Right atrium auricular region (tissue), 2 donors: ENCODE measurements around the gene KLHL42. TPM values are rescaled to one million over a fixed set of nuclear protein-coding genes. Genes with fewer than 3 reads are reported as not detected.
A peak's percentile ranks its signal among the peaks of the same experiment; 100 is the strongest.
"Not testable (repeated sequence)": the region's sequence is repeated elsewhere in the genome, so short reads cannot be mapped to it uniquely, and the experiment has no call there.

Source experiments
- DNase-seq: peaks from one replicate; pipeline ENCODE4 v3.0.0-alpha.2; 2019; ENCODE audit warnings: low spot score
- H3K27ac ChIP-seq, 2 donors: fragments of 200-600 bp; sonication (generic); 1 replicate in 1 of 2; 2 replicates in 1 of 2; pipeline ENCODE4 v1.5.1; 2016 to 2019
- H3K27me3 ChIP-seq, 2 donors: fragments of 200-600 bp; sonication (generic); one replicate each; pipeline versions ENCODE4 v1.5.1 to v1.6.0; 2017 to 2019
- H3K36me3 ChIP-seq: fragments of 200-600 bp; sonication (generic); one replicate; pipeline ENCODE4 v1.5.1; 2016
- H3K4me1 ChIP-seq, 2 donors: fragments of 200-600 bp; sonication (generic); one replicate each; pipeline versions ENCODE4 v1.5.1 to v1.6.0; 2017 to 2019
- H3K4me3 ChIP-seq, 2 donors: fragments of 200-600 bp; sonication (generic); 1 replicate in 1 of 2; 2 replicates in 1 of 2; pipeline ENCODE4 v1.5.1; 2017 to 2019; ENCODE audit warnings: mild to moderate bottlenecking in 1 of 2, moderate library complexity in 1 of 2
- H3K9me3 ChIP-seq, 2 donors: fragments of 200-600 bp; sonication (generic); one replicate each; pipeline ENCODE4 v1.5.1; 2019
- CTCF ChIP-seq, 2 donors: fragments of 200-600 bp; sonication (generic); IDR thresholded peaks; one replicate each; pipeline ENCODE4 v1.5.1; 2019; ENCODE audit warnings: antibody characterized with exemption in 2 of 2
- total RNA-seq, 2 donors: library from RNA; depleted of rRNA; stranded (reverse); fragments of >200 nt; gene quantifications; one replicate each; pipeline ENCODE4 v1.1.0, GENCODE V29; 2016

KLHL42 gene, protein sequence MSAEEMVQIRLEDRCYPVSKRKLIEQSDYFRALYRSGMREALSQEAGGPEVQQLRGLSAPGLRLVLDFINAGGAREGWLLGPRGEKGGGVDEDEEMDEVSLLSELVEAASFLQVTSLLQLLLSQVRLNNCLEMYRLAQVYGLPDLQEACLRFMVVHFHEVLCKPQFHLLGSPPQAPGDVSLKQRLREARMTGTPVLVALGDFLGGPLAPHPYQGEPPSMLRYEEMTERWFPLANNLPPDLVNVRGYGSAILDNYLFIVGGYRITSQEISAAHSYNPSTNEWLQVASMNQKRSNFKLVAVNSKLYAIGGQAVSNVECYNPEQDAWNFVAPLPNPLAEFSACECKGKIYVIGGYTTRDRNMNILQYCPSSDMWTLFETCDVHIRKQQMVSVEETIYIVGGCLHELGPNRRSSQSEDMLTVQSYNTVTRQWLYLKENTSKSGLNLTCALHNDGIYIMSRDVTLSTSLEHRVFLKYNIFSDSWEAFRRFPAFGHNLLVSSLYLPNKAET
- 10 to 100 TPM in 1 of 2 donors, 1 to 10 TPM in 1; 6.7 to 11.4 TPM for total RNA-seq

GRCh38 chr12:27779920-27780611 is at the start of gene KLHL42, which contains the start of gene MANSC4:
TSS of gene KLHL42 (plus strand) at chr12:27780233. CDS start at chr12:27780331, 98 bp downstream.
TSS of gene MANSC4 (minus strand) at chr12:27780236. CDS start at chr12:27771276, 8,960 bp downstream.
- peaks cover 0 to 30% of the 10 kb centered on the region in 2 donors for H3K4me1 ChIP-seq
- DNase-seq = peak; percentile 61

DNA sequence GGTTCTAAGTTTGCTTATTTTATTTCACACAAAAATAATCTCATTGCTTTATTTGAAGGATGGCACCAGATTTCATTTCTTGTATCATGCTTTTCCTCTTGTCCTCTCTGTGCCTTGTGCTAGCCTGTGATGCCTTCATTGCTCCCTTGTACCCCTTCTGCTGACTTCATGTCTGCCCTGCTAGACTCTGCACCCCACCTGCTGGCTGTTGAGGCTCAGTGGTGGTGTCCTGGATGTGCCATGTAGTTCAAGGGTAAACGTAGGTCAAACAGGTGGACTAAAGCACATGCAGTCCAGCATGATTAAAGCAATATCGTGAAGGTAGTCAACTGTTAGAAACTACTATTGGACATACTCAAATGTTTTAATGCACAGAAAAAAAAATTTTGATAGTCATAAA is 47.8 kb upstream of the KLHL42 start:
- TF ChIP-seq CTCF (IDR thresholded peaks at IDR 0.05) = no peak
- H3K36me3 ChIP-seq = peaks cover 9% of the 10 kb centered on the region
- no peaks in the 10 kb centered on the region for H3K4me1 ChIP-seq
- H3K27me3 ChIP-seq = no peaks in the 10 kb centered on the region
- H3K9me3 ChIP-seq = no peaks in the 10 kb centered on the region
- DNase-seq = no peak
- H3K4me3 ChIP-seq = no peak overlapping the region
- no peak overlapping the region for H3K27ac ChIP-seq

More at GRCh38 chr12:27779920-27780611, at the start of gene KLHL42, which contains the start of gene MANSC4:
- TF ChIP-seq CTCF (IDR thresholded peaks at IDR 0.05) = peak in 1 of 2 donors; percentile 14
- H3K4me3 ChIP-seq = peak within 1 kb of the TSS; percentile 79 to 82
- no peaks in the 10 kb centered on the region for H3K27me3 ChIP-seq
- H3K36me3 ChIP-seq = no peaks in the 10 kb centered on the region
- H3K27ac ChIP-seq = peak within 1 kb of the TSS; percentile 88 to 97
- H3K9me3 ChIP-seq = no peaks in the 10 kb centered on the region

DNA sequence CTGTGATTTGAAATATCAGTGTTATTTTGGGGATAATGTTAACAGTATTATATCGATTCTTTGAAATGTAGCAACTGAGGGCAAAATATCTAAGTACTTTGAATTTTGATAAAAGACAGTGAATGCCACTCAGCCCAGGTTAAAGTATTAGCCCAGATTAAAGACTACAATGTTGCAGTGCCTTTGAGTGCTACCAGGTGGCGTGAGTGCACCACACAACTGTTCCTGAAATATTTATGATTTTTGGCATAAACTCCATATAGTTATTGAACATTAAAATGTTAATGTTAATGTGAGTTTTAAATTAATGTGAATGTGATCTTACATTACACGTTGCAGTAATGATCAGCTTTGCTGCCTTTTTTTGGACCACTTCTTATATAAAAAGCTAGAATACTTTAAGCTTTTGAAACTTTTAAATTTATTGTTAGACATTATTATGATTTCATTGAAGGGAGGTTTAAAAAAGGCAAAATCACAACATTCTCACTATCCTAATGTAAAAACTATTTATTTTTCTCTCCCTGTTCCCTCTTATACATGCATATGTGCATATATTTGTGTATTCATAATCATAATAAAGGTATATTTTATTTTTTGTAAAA is 46.9 kb upstream of the KLHL42 start:
- Histone ChIP-seq H3K27me3 (no peaks in the 10 kb centered on the region), H3K36me3 (peaks cover 9% of the 10 kb centered on the region), H3K4me1 (no peaks in the 10 kb centered on the region), H3K4me3 (no peak overlapping the region), H3K9me3 (no peaks in the 10 kb centered on the region), H3K27ac (no peak overlapping the region)
- no peak for DNase-seq
- TF ChIP-seq CTCF (IDR thresholded peaks at IDR 0.05) = peak; percentile 51 to 78

DNA sequence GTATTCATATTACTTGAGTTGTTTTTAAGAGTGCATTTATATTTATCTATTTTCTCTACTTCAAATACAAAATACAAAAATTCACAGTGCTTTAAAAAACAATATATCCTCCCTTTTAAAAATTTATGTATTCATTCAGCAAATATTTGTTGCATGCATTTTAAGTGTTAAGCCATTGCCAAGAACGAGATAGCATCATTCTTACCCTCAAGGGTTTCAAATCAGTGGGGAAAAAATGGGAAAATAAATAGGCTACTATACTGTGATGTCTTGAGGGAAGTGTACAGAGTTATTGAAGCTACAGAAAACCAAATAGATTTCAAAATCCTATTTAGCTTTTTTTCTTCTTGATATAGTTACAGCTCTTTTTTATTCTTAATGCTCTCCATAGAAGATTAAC is 46.2 kb upstream of the KLHL42 start:
- Histone ChIP-seq H3K36me3 (peaks cover 9% of the 10 kb centered on the region), H3K4me3 (no peak overlapping the region), H3K4me1 (no peaks in the 10 kb centered on the region), H3K9me3 (no peaks in the 10 kb centered on the region), H3K27me3 (no peaks in the 10 kb centered on the region), H3K27ac (no peak overlapping the region)
- no peak for TF ChIP-seq CTCF (IDR thresholded peaks at IDR 0.05)
- DNase-seq = no peak

DNA sequence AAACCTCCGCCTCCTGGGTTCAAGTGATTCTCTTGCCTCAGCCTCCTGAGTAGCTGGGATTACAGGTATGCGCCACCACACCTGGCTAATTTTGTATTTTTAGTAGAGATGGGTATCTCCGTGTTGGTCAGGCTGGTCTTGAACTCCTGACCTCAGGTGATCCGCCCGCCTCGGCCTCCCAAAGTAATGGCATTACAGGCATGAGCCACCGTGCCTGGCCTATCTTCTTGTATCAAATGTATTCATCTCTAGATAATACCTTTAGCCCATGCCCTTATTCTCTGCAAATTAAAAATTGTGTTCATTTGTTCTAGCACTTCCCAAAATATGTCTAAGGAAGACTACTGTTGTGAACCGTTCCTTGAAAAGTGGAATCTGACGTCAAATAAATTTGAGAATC is 45.7 kb upstream of the KLHL42 start:
- not testable (repeated sequence) for H3K27ac ChIP-seq, H3K4me1 ChIP-seq, H3K4me3 ChIP-seq, DNase-seq, H3K27me3 ChIP-seq, H3K9me3 ChIP-seq
- peaks cover 12% of the 10 kb centered on the region for H3K36me3 ChIP-seq

GRCh38 chr12:27743601-27744000 is 36.4 kb upstream of the KLHL42 start:
- H3K4me1 ChIP-seq = no peaks in the 10 kb centered on the region
- DNase-seq = no peak
- no peaks in the 10 kb centered on the region for H3K27me3 ChIP-seq
- H3K36me3 ChIP-seq = peaks cover 17% of the 10 kb centered on the region
- no peak overlapping the region for H3K4me3 ChIP-seq
- no peaks in the 10 kb centered on the region for H3K9me3 ChIP-seq
- H3K27ac ChIP-seq = no peak overlapping the region
- no peak for TF ChIP-seq CTCF (IDR thresholded peaks at IDR 0.05)

GRCh38 chr12:27745734-27746133 is 34.3 kb upstream of the KLHL42 start:
- not testable (repeated sequence) for H3K27me3 ChIP-seq, H3K4me1 ChIP-seq, H3K9me3 ChIP-seq, H3K27ac ChIP-seq, H3K4me3 ChIP-seq, DNase-seq, H3K36me3 ChIP-seq
